CD4-positive, alpha-beta T cell treated with Interleukin-21 for 1 hour (primary cell): ENCODE results near the gene ADCY2.

Experiments used
- DNase-seq: peaks from one replicate; pipeline ENCODE4 v3.0.0-alpha.2; 2020

The ADCY2 gene

GRCh38 chr5:7801891-7802614, 406.1 kb downstream of the ADCY2 start:
- no peak for DNase-seq

- no peak for DNase-seq
Observed at GRCh38 chr5:7802855-7803254, 406.9 kb downstream of the ADCY2 start.

GRCh38 chr5:7803937-7804336, 408.0 kb downstream of the ADCY2 start:
- no peak for DNase-seq

- DNase-seq: no peak
Observed at GRCh38 chr5:7805379-7805778, 409.4 kb downstream of the ADCY2 start.

GRCh38 chr5:7808998-7809397, 413.1 kb downstream of the ADCY2 start:
- DNase-seq: no peak

GRCh38 chr5:7811715-7812114, 415.8 kb downstream of the ADCY2 start:
- DNase-seq: no peak

GRCh38 chr5:7813007-7813406, 417.1 kb downstream of the ADCY2 start:
- DNase-seq: no peak

- no peak for DNase-seq
Observed at GRCh38 chr5:7813576-7813975, 417.6 kb downstream of the ADCY2 start.

- DNase-seq: no peak
Observed at GRCh38 chr5:7814816-7815215, 418.9 kb downstream of the ADCY2 start.

- peak; percentile 51 for DNase-seq
Observed at GRCh38 chr5:7815892-7816534, 420.1 kb downstream of the ADCY2 start.

GRCh38 chr5:7816535-7816901, 420.6 kb downstream of the ADCY2 start:
- no peak for DNase-seq

- DNase-seq: no peak
Observed at GRCh38 chr5:7822449-7822848, 426.5 kb downstream of the ADCY2 start.

- DNase-seq: no peak
Observed at GRCh38 chr5:7823594-7823993, 427.7 kb downstream of the ADCY2 start.

GRCh38 chr5:7824995-7825394, 429.1 kb downstream of the ADCY2 start:
- no peak for DNase-seq

- no peak for DNase-seq
Observed at GRCh38 chr5:7825630-7826029, 429.7 kb downstream of the ADCY2 start.

- no peak for DNase-seq
Observed at GRCh38 chr5:7827610-7828009, 431.7 kb downstream of the ADCY2 start.

GRCh38 chr5:7828269-7828668, 432.3 kb downstream of the ADCY2 start:
- no peak for DNase-seq

- DNase-seq: no peak
Observed at GRCh38 chr5:7834982-7835381, 439.0 kb downstream of the ADCY2 start.

- DNase-seq: no peak
Observed at GRCh38 chr5:7837403-7837802, 441.5 kb downstream of the ADCY2 start.

- no peak for DNase-seq
Observed at GRCh38 chr5:7842531-7842930, 446.6 kb downstream of the ADCY2 start.

GRCh38 chr5:7844901-7845300, 449.0 kb downstream of the ADCY2 start:
- DNase-seq: no peak

GRCh38 chr5:7845557-7845956, 449.6 kb downstream of the ADCY2 start:
- no peak for DNase-seq

GRCh38 chr5:7846327-7846726, 450.4 kb downstream of the ADCY2 start:
- no peak for DNase-seq

- DNase-seq: no peak
Observed at GRCh38 chr5:7848296-7848695, 452.4 kb downstream of the ADCY2 start.
